Loucy (cell line): ENCODE data around the gene G6PC1.
"Not testable (repeated sequence)": the region's sequence is repeated elsewhere in the genome, so short reads cannot be mapped to it uniquely, and the experiment has no call there.

Source experiments
- CTCF ChIP-seq: fragments of 200-600 bp; sonication (generic); conservative IDR thresholded peaks from 2 replicates; pipeline ENCODE4 v1.5.1; 2014; ENCODE audit warnings: mild to moderate bottlenecking, antibody characterized with exemption, low read length
- EZH2phosphoT487 ChIP-seq: fragments of 200-600 bp; IDR thresholded peaks from 2 replicates; pipeline ENCODE4 v1.6.1; 2018; ENCODE audit warnings: antibody characterized with exemption, mild to moderate bottlenecking, moderate library complexity, borderline replicate concordance

- not testable (repeated sequence) for TF ChIP-seq CTCF, EZH2phosphoT487
These were observed 32.8 kb upstream of the G6PC1 start for GRCh38 chr17:42867694-42868261.
